HG03095 (cell line): ENCODE measurements around the gene RBMS1.
"Not testable (repeated sequence)": the region's sequence is repeated elsewhere in the genome, so short reads cannot be mapped to it uniquely, and the experiment has no call there.

ENCODE experiments used
- ATAC-seq: cut with Tn5 transposase; IDR thresholded peaks from one replicate; pipeline ENCODE4 v1.9.1; 2021; ENCODE audit warnings: moderate library complexity; ENCODE audit not compliant: unreplicated experiment

RBMS1 gene

DNA sequence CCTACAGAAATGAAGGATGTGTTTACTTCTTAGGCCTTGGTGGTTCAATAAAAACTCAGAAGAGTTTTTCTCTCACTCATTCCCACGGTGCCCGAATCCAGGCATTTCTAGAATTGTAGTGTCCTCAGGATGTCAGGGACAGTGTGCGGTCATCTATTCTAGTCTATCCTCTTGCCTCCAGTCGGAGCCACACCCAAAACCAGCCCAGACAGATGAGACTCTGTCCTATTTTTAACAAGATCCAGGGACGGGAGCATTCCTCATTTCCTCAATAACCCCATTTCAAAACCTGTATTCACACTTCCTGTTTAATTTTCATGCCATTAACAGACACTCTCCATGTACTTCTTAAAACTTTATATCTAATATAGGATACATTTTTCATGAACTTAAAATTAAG, 11.6 kb upstream of the RBMS1 start:
- ATAC-seq: no peak

- ATAC-seq: no peak
These were observed 8.9 kb upstream of the RBMS1 start for GRCh38 chr2:160502478-160502877.

DNA sequence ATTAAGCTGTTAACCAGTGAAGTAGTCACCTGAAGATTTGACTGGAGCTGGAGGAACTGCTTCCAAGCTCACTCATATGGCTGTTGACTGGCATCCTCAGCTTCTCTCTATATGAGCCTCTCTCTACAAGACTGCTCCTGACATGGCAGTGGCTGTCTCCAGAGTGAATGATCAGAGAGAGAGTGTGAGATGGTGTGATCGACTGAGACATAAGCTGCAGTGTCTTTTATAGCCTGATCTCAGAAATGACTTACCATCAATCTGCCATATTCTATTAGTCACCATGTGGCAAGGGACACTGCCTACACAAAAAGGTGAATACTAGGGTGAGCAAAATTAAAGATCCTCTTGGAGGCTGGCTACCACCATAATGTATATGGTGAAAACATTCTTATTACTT, 7.8 kb upstream of the RBMS1 start:
- no peak for ATAC-seq

GRCh38 chr2:160499865-160500264, 6.3 kb upstream of the RBMS1 start:
- no peak for ATAC-seq

- ATAC-seq: no peak
These were observed 4.5 kb upstream of the RBMS1 start for GRCh38 chr2:160498137-160498536.

DNA sequence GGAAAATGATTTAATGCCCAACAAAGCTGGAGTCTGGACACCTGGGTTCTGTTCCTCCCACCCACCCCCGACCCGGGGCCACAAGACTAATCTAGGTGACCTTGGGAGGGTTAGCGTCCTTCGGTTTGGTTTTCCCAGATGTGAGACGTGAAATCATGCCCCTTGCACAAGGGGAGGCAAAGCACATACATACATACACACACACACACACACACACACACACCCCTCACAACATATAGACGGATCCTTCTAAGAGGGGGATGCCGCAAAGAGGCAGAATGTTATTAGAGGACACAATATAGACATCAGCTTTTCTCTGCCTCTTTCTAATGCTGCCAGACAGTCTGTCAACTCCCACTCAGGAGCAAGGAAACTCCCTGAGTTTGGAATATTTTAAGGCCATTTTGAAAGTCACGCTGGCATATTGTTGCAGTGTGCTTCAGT, 616 bp upstream of the RBMS1 start:
- ATAC-seq: no peak

- ATAC-seq: no peak
These were observed 993 bp downstream of the RBMS1 start for GRCh38 chr2:160492401-160493226.

DNA sequence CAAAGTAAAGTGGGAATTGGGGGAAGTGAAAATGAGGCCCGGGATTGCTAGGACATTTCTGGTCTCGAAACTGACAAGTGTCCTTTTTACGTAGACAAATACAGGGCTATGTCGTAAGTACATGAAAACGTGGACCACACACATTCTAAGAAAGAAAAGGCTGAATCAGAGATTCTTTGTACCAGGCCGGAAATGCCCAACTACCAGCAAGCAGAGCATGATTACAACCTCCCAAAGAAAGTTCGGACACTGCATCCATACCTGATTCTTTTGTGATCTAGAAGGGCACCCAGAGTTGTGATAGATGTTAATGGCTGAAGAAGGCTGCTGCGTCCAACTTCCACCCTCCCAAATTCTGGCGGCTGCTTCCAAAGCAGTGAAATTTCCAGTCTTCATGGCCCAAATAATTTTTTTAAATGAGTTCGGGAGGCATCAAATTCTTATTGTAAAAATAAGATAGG, 1.7 kb downstream of the RBMS1 start:
- no peak for ATAC-seq

DNA sequence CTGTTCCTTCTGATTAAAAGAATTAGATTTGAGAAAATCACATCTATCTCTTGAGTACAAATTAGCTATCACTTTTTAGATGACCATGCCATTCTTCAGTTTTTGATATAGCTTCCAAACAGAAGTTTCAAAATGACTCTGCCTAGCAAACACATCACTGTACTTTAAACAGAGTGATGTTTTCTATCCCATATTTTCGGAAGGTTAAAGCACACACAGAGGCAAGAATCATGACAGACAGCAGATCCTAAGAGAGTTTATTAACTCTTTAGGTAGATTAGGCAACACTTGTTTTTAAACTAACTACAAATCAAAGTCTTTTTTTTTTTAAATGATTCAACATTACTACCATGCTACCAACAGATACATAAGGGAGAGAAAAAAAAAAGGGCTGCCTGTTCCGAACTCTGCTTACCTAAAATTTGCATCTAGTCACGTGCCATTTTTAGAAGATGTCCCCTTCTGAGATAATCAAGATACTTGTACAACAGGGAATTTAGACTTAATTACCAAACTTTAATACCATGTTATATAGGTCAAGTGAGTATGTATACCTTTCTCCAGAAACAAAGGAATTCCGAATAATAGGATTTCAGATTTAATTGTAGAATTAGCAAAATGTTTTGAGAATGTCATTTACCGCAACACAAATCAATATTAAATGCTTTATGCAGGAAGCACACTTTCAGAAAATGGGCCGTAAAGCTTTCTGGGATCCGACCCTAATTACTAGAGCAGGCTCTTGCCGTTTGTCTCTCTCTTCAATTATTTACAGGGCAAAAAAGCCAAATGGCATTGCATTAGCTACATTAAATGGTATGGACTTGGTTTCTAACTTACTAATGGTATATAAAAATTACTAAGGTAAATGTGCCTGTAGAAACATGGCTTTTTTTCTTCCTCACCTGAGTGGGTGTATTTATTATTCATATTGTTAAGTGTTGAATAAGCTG, 2.6 kb downstream of the RBMS1 start:
- no peak for ATAC-seq

DNA sequence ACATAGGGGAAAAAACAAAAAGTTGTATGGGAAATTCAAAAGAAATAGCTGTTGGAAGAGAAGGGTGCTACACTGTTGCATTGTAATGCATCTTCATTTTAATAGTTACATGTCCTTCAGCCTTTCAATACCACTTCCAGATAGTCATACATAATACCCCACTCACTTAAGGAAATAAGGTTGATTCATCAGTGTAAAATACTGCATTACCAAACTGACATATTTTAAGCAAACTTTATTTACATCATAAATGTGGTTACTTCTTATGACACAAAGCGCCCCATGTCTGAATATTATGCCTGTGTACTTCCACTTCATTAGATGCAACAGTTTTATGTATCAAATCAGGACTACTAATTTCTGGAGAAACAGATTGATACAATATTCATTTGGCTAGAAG, 4.5 kb downstream of the RBMS1 start:
- ATAC-seq: no peak

DNA sequence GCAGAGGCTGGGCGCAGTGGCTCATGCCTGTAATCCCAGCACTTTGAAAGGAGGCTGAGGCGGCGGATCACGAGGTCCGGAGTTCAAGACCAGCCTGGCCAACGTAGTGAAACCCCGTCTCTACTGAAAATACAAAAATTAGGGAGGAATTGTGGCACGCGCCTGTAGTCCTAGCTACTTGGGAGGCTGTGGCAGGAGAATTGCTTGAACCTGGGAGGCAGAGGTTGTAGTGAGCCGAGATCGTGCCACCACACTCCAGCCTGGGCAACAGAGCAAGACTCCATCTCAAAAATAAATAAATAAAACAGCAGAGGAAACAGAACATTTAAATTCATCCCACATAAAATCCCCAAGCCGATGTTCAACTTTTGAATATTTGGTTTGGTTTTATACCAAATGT, 5.3 kb downstream of the RBMS1 start:
- ATAC-seq: not testable (repeated sequence)

GRCh38 chr2:160486341-160486740, 7.3 kb downstream of the RBMS1 start:
- no peak for ATAC-seq

DNA sequence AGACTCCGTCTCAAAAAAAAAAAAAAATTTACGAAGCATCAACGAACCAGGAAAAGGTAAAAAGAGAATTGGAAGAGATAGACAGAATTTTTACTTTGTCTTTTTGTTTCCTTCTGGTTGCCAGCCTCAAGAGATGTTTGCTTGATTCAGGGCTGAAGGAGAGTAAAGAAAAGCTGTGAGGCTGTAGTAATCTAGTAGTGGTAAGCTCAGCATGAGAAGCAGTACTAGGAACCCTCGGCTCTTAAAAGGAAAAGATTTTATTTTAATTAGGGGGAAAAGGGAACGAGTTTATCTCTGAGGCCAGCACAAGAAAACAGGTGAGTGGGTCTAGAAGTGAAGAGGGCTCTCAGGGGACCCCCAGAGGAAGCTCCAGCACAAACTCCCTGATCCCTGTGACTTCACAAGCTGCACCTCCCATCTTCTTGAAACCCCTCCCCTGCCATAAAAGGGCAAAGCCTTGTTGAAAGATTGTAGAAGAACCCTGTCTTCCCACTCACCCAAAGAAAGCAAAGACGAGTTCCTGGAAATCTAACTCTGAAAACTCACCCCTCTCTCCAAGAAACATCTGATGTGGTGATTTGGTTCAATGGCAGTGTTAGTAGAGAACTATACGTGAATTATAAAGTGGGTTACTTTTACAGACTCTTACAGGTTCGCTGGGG, 8.6 kb downstream of the RBMS1 start:
- no peak for ATAC-seq

DNA sequence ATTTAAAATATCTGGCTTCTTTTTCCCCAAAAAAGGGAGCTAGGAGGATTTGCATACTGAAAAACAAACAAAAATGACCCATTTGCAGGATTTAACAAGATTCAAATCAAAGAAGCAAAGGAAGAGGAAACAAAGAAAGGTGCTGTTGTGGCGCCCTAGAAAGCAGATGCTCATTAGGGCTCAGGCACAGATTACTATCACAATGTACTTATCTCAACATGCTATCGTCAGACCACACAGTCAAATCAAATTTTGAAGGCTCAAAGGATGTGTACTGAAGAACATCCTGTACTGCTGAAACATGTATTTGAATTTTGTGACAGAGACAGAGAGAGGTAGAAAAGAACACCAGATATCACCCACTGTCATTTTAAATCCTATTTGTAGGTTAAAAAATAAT, 10.9 kb downstream of the RBMS1 start:
- ATAC-seq: no peak

GRCh38 chr2:160479269-160479668, 14.3 kb downstream of the RBMS1 start:
- no peak for ATAC-seq

GRCh38 chr2:160478660-160479059, 14.9 kb downstream of the RBMS1 start:
- ATAC-seq: no peak

DNA sequence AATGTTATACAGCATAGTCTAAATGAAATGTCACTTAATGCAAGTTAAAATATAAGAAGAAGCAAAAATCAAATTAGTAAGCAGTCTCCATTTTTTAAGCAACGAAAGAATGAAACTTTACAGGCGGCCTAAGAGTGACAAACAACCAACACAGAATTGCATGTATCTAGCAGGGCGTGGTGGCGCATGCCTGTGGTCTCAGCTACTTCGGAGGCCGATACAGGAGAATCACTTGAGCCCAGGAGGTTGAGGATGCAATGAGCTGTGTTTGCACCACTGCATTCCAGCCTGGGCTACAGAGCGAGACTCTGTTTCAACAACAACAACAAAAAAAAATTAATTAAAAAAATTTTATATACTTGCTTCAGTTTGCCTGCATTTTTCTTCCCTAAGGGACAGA, 16.6 kb downstream of the RBMS1 start:
- no peak for ATAC-seq

DNA sequence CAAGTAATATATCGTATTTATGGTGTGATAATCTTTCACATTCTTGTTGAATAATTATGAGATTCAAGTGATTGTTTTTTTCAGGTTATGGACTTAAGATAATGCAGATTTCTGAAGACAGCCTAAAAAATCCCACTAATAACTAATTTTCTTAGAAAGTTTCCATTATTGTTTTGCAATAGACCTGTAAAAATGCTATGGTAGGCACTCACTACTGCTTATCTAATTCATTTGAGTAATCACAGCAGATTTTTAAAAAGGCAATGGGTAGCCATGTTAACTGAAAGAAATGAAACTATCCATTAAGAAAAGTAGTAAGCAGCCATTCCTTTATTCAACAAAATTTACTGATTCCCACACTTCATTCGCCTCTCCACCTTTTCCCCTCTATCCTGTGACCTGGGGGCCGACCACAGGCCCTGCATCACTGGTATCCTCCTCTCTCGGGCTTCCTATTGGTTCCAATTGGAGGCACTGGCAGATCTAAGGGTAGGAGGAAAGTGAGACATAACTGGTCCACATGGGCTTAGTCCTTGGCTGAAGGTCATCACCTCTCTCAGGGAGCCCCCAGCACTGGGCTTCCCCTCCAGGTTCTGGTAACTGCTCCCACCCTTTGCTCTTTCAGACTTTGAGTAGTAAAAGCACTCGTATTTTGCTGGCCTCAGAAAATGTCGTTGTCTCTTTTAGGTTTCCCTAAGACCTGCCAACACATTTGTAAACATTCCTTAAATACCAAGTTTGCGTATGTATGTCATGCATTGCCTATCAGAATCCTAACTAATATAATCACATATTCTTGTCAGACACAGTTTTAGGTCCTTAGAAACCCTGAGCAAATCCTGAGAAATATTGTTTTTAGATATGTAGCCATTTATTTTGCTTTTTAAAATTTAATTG, 18.5 kb downstream of the RBMS1 start:
- ATAC-seq: no peak

DNA sequence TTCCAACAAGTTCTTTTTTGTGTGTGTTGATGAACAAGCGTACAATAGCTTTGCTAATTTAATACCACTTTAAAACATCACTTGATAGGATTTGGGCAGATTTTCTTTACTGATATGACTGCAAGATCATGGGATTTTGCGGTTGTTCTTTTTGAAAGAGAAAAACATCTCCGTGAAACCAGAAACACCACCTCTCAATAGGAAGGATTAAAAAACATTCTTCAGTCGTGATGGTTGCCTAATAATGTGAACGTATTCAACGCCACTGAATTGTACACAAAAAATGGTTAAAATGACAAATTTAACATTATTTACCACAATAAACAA, 19.3 kb downstream of the RBMS1 start:
- no peak for ATAC-seq
